Glutamatergic neuron (in vitro differentiated cells): ENCODE measurements around the gene TIAM2. TPM values are rescaled to one million over a fixed set of nuclear protein-coding genes. Genes with fewer than 3 reads are reported as not detected.
A peak's percentile ranks its signal among the peaks of the same experiment; 100 is the strongest.

Experiments used
- DNase-seq: peaks from one replicate; pipeline ENCODE4 v3.0.0; 2022
- H3K27ac Mint-ChIP-seq: one replicate; pipeline ENCODE4 v1.8.0; 2020; ENCODE audit warnings: mild to moderate bottlenecking, mixed read lengths, inconsistent platforms; ENCODE audit not compliant: unreplicated experiment
- H3K27me3 Mint-ChIP-seq: one replicate; pipeline ENCODE4 v1.8.0; 2020; ENCODE audit warnings: mild to moderate bottlenecking, moderate library complexity, mixed read lengths, inconsistent platforms; ENCODE audit not compliant: unreplicated experiment
- H3K36me3 Mint-ChIP-seq: one replicate; pipeline ENCODE4 v1.8.0; 2020; ENCODE audit warnings: mild to moderate bottlenecking, mixed read lengths, inconsistent platforms; ENCODE audit not compliant: unreplicated experiment
- H3K4me1 Mint-ChIP-seq: one replicate; pipeline ENCODE4 v1.8.0; 2020; ENCODE audit warnings: mild to moderate bottlenecking, low read depth, mixed read lengths, inconsistent platforms; ENCODE audit not compliant: unreplicated experiment
- H3K4me3 Mint-ChIP-seq: one replicate; pipeline ENCODE4 v1.8.0; 2020; ENCODE audit warnings: mild to moderate bottlenecking, mixed read lengths, inconsistent platforms; ENCODE audit not compliant: unreplicated experiment
- H3K9me3 Mint-ChIP-seq: one replicate; pipeline ENCODE4 v1.8.0; 2020; ENCODE audit warnings: mild to moderate bottlenecking, moderate library complexity, mixed read lengths, inconsistent platforms; ENCODE audit not compliant: unreplicated experiment
- CTCF ChIP-seq: fragments of 200-600 bp; sonication (generic); IDR thresholded peaks from one replicate; pipeline ENCODE4 v1.5.0; 2021; ENCODE audit not compliant: partially characterized antibody, unreplicated experiment
- total RNA-seq: library from RNA; stranded (reverse); fragmentation: NEBNext Ultra II Directional; extraction: Animal tissue kit (Norgen Biotek cat#: 25700); gene quantifications from one replicate; pipeline ENCODE4 v1.2.1, GENCODE V29; 2021; ENCODE audit not compliant: unreplicated experiment

Gene TIAM2
- total RNA-seq, 1 donor from 2014 or later: 113 TPM

- H3K9me3 Mint-ChIP-seq: peaks cover 8% of the 10 kb centered on the region
- peaks cover 31% of the 10 kb centered on the region for H3K4me1 Mint-ChIP-seq
- no peak overlapping the region for H3K4me3 Mint-ChIP-seq
- H3K27me3 Mint-ChIP-seq: no peaks in the 10 kb centered on the region
- no peak overlapping the region for H3K27ac Mint-ChIP-seq
- no peak for TF ChIP-seq CTCF
- peaks cover 3% of the 10 kb centered on the region for H3K36me3 Mint-ChIP-seq
- no peak for DNase-seq
These were observed 224.2 kb downstream of the TIAM2 start for GRCh38 chr6:155219299-155219698.

GRCh38 chr6:155219858-155220301, 224.8 kb downstream of the TIAM2 start:
- Mint-ChIP-seq H3K4me1 (peaks cover 28% of the 10 kb centered on the region), H3K27ac (no peak overlapping the region), H3K9me3 (peaks cover 6% of the 10 kb centered on the region), H3K27me3 (no peaks in the 10 kb centered on the region), H3K36me3 (no peaks in the 10 kb centered on the region), H3K4me3 (no peak overlapping the region)
- DNase-seq: no peak
- no peak for TF ChIP-seq CTCF

- H3K36me3 Mint-ChIP-seq: no peaks in the 10 kb centered on the region
- peaks cover 25% of the 10 kb centered on the region for H3K4me1 Mint-ChIP-seq
- no peak for TF ChIP-seq CTCF
- no peaks in the 10 kb centered on the region for H3K27me3 Mint-ChIP-seq
- no peak for DNase-seq
- peaks cover 6% of the 10 kb centered on the region for H3K9me3 Mint-ChIP-seq
- H3K27ac Mint-ChIP-seq: no peak overlapping the region
- H3K4me3 Mint-ChIP-seq: peak overlapping the region; percentile 19
These were observed 226.0 kb downstream of the TIAM2 start for GRCh38 chr6:155221086-155221485.

GRCh38 chr6:155222506-155222905, 227.4 kb downstream of the TIAM2 start:
- Mint-ChIP-seq H3K27ac (no peak overlapping the region), H3K4me1 (peaks cover 22% of the 10 kb centered on the region), H3K27me3 (peaks cover 2% of the 10 kb centered on the region), H3K36me3 (peaks cover 5% of the 10 kb centered on the region), H3K9me3 (peaks cover 8% of the 10 kb centered on the region), H3K4me3 (no peak overlapping the region)
- no peak for TF ChIP-seq CTCF
- DNase-seq: no peak

GRCh38 chr6:155223646-155224451, 228.7 kb downstream of the TIAM2 start:
- DNase-seq: no peak
- H3K4me3 Mint-ChIP-seq: no peak overlapping the region
- peaks cover 2% of the 10 kb centered on the region for H3K27me3 Mint-ChIP-seq
- peaks cover 26% of the 10 kb centered on the region for H3K4me1 Mint-ChIP-seq
- TF ChIP-seq CTCF: no peak
- no peak overlapping the region for H3K27ac Mint-ChIP-seq
- peaks cover 6% of the 10 kb centered on the region for H3K36me3 Mint-ChIP-seq
- H3K9me3 Mint-ChIP-seq: peaks cover 8% of the 10 kb centered on the region
